Globus pallidus (tissue), 1 donor: ENCODE measurements around the gene PERCC1.

ENCODE experiments used
- DNase-seq: peaks from one replicate; pipeline ENCODE4 v3.0.0-alpha.2; 2015; ENCODE audit warnings: low spot score

The PERCC1 gene

DNA sequence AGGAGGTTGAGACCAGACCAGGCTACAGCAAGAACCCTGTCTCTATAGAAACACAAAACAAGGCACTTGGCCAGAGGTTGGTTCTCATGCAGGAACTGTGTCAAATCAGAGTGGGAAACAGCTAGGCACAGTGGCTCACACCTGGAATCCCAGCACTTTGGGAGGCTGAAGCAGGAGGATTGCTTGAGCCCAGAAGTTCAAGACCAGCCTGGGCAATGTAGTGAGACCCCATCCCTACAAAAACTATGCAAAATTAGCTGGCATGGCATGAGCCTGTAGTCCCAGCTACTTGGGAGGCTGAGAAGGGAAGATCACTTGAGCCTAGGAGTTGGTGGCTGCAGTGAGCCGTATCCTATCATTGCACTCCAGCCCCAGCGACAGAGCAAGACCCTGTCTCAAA, 18.0 kb upstream of the PERCC1 start:
- no peak for DNase-seq

DNA sequence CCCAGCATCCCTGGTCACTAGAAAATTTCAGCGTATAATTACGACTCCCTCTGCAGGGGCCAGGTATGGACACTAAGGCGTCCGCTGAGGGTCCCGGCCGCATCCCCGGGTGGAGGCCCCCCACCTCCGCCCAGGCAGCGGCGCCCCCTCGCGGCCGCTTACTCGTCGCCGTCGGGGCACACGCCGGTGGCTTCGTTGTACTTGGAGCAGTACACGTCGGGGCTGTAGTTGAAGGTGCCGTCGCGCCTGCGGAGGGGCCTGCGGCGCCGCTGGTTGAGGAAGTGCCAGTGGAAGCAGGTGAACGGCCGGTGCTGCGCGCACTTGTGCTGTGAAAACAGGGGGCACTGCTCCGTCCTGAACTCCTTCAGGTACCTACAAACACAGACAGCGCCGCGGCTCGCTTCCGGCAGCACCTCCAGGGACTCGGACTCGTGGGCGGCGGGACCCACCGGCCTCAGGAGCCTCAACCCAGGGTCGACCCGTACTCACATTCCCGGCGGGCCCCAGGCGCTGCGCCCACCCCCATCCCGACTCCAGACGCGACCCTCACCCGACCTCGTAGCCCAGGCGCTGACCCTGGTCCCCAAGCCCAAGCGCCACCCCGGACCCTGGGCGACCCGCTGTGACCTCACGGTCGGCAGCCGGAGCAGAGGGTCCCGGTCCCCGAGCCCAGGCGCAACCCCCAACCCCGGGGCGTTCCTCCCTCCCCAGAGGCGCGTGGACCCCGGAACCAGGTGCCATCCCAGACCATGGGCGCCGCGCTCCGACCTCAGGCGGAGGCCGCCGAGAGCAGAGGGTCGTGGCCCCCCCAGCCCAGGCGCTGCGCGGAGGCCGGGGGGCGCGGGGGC, 17.0 kb upstream of the PERCC1 start:
- DNase-seq: no peak

DNA sequence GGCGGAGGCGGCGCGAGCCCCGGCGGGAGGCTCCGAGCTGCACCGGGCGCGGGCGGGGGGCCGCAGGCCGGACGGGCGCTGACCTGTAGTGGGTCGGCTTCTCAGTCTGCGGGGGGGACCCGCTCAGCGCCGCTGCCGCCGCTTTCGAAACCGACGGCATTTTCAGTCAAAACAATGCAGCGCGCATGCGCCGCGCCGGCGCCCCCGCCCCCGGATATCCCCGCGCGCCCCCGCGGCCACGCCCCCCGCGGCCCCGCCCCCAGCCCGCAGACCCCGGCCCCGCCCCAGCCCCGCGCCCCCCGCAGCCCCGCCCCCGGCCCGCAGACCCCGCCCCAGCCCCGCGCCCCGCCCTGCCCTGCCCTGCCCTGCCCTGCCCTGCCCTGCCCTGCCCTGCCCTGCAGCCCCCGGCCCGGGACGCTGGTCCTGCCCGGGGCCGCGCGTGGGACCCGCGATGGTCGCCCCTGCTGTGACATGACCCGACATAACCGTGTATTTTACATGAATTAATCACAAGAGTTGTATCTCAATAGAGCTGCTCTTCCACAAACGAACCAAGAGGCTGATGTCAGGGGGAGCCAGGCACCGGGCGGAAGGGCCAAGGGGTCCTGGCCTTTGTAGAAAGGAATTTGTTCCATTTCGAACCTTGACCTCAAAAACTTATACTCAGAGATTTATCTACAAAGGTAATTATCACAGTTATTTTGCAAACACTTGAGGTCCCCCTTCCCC, 16.2 kb upstream of the PERCC1 start, which contains the start of gene UNKL:
TSS of gene UNKL (minus strand) at position 173 of the 729 bp plus-strand sequence. CDS start at position 160, 13 bp downstream.
- DNase-seq: peak; percentile 41

DNA sequence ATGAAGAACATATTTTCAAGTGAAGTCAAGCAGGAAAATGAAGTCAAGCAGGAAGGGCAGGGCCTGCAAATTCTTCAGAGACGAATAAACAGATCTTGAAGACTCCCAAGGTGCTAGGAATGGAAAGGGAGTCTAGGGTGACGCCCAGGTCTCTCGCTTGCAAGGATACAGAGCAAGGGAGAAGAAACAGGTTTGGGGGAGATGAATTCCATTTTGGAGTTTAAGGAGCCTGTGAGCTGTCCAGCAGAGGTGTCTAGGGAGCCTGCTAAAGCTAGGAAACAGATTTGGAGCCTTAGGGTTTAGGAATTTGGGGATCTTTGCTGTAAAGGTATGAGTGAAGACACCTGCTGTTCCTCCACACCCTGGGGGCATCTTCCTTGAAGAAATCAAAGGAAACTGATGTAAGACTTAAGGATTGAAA, 14.3 kb upstream of the PERCC1 start:
- DNase-seq: no peak

DNA sequence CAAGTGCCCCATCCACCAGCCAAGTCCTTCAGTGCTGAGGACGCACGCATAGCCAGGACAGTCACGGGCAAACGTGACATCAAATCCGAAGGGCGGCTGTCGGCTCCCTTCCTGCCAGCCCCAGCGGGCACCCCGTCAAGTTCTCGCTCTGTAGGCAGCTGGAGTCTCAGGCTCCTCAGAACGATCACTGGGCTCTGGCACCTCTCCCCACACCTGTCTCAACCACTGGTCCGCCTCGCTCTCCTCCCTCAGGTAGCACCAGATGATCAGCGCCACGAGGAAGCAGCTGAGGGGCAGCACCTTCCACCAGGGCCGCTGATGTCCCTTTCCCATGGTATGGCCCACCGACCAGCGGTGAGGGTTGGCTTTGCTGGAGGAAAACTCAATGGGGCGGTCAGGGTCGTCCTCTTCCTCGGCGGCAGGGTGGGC, 10.8 kb upstream of the PERCC1 start:
- no peak for DNase-seq

DNA sequence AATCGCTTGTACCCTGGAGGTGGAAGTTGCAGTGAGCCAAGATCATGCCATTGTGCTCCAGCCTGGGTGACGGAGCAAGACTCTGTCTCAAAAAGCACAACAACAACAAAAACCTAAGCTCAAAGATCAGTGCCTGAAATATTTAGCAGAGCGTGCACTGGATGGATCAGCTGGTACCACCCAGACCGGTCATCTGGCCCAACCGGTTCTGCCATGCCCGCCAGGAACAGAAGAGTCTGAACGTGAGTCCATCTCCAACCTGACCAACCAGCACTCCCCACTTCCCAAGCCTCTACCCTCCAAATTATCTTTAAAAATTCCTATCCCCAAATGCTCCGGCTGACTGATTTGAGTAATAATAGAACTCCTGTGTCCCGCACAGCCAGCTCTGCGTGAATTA, 8.8 kb upstream of the PERCC1 start:
- DNase-seq: no peak

DNA sequence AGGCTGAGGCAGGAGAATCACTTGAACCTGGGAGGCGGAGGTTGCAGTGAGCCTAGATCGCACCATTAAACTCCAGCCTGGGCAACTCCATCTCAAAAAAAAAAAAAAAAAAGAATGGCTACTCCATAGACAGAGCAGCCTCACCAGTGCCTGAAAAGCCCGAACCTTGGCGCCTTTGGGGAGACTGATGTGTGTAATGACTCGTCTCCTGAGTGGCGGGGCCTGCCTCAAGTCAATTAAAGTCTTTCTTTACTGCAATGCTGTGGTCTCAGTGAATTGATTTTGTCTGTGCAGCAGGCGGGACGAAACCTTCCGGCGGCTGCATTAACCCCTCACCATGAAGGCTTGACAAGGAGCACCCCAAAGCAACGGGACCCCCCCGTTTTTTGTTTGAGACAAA, 6.8 kb upstream of the PERCC1 start:
- DNase-seq: no peak

DNA sequence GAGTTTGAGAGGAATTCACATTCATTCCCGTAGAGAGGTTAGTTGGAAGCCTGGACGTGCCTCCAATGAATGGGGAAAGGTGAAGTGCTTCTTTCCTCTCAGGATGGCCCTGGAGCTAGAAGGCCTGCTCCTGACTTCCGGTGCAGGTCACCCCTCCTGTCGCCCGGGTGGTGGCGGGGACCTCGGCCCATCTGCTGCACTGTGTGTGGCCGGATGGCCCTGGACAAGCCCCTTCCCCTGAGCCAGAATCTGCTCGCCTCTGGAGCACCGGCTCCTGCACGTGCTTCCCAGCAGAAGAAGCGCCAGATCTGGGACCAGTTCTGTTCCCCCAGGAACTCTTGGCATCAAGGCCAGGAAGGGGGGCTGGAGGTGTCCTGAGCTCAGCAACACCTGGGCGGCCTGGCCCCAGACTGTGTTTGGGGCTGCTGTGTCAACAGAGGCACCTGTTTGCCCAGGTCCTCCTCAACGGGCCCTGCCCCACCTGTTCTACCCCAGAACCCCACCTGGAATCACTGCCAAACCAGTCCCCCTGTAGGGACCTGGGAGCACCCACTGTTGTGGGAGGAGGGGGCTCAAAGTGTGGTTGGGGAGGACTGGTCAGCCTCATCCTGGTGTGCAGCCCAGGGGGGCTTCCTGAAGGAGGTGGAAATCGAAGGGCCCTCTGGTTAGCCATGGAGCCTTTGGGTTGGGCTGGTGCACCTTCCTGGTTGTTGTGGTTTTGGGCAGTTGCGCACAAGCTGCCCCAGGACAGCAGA, 5.1 kb upstream of the PERCC1 start:
- DNase-seq: no peak

DNA sequence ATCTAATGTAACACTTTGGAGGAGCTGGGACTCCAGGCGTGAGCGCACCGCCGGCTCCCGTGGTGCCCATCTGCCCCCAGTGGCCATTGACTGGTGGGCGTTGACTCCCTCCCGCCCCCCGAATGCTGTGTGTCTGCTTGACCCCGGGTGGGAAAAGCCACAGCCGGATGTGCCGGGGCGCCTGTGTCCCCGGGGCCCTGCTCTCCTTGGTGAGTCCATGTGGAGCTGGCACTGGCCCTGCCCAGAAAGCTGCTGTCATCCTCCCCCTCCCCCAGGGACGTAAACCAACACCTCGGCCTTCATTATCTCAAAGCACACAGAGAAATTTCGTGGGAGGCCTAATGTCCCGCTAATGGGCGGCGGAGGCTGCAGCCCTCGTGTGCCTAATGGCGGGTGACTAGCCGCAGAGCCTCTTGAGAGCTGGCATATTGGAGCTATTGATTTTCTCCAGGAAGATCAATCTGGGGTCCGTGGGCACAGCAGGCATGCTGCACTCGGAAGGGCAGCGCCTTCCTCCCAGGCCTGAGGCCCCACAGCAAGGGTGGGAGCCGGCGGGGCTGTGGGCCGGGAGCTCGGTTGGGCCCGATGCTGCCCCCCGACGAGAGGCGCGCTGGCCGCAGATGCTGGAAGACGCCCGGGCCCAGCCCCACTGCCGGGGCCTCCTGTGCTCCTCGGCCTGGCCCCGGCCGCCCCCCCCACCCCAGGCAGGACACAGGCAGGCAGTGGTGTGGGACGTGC, 4.0 kb upstream of the PERCC1 start:
- no peak for DNase-seq

DNA sequence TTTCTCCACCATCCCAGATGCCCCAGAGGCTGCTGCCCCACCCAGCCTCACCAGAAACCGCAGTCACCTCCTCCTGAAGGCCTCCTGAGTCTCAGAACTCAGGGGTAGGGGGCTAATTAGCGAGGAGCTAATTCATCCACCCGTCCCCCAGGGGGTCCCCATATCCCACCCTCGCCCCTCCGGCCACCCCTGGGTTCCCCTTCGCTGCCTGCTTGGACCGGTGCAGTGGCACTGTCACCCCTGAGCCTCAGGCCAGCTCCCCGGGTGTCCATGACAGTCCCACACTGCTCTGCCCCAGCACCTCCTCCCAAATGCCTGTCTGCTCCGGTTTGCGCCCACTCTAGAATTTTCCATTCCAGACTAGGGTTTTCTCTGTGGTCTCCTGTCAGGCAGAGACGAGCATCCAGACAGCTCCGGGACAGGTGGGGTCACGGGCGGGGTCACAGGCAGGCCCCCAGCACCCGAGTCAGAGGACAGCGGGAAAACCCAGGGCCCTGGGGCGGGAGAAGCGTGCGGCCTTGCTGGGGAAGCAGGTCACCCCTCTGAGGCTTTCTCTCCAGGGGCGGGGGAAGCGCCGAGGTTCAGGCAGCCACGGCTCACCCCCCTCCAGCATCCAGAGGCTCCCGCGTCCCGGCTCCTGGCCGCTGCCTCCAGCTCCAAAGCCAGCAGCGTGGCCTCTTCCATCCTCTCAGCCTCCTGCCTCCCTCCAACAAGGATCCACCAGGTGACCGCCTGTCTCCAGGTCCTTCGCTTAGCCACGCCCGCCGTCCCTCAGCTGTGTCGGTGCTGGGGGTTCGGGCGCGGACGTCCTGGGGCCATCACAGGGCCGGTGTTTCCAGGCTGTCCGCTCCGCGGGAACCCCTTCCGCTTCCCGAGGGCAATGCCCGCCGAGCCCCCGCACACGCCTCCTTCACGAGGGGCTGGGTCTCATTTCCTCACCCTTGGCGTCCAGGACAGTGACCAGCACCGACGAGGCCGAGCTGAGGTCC, 3.1 kb upstream of the PERCC1 start:
- DNase-seq: no peak

DNA sequence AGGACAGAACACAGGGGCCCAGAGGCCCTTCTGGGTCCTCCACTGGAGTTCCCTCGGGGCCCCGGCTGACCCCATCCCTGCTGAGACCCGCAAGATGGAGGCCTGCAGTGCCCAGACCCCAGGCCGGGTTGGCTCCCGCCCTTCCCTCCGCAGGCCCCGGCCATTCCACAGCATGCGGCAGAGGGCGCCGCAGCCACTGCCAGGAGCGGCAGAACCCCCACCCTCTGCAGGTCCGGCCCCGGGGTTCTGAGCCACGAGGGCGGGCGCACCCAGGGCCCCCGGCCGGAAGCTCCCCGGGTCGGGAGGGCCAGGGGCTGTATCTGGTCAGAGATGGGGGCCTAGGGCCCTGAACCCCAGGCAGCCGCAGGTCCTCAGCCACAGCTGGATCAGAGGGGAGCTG, 2.4 kb upstream of the PERCC1 start:
- no peak for DNase-seq

DNA sequence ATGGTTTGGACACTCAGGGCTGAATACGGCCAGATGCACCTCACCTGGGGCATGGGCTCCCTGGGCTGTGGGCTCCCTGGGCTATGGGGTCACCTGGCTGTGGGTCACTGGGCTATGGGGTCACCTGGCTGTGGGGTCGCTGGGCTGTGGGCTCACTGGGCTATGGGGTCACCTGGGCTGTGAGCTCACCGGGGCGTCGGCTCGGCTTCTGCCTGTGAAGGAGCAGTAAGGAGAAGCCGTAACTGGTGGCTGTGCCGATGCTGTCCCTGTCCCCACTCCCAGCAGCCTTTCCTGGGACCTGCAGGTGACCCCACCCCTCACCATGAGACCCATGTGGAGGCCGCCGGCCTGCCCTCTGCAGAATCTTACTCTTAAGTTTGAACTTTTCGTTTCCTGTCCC, 1.9 kb upstream of the PERCC1 start:
- DNase-seq: no peak

DNA sequence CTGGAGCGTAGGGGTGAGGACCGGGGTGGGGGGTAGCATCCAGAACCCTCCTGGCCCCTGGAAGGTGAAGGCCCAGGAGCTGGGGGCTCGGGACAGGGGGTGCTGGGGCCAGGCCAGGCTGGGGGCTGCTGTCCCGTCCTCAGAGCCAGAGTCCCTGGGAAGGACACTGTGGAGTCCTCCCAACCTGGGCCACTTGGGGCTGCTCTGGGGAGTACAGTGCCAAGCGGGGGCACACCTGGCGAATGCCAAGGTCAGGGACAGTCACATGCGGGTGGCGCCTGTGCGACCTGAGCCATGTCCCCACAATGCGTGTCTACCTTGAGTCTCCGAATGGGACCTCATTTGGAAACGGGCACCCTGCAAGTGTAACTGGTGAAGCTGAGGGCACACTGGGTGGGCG, 1.2 kb upstream of the PERCC1 start:
- no peak for DNase-seq

DNA sequence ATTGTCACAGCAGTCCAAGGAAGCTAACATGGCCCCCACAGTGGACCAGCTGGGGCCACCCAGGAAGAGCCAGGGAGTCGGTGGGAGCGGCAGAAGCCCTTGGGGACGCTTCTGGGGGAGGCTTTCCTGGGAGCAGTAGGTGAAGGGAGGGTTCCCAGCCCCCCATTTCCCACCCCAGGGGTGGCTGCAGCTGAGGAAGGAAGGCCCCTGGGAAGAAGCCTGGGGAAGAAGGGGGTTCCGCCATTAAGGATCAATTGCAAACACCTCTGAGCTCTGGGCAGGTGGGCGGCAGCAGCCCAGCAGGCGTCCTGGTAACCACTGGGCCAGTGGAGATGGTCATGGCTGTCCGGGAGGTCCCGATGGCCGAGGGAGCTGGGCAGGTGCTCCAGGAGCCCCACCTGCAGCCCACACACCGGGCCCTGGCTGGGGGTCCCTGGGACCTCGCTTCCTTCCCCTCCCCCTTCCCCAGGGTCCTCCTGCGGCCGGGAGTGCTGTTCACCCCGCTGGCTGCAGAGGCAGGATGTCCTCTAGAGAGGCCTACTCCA, 592 bp upstream of the PERCC1 start:
- no peak for DNase-seq

DNA sequence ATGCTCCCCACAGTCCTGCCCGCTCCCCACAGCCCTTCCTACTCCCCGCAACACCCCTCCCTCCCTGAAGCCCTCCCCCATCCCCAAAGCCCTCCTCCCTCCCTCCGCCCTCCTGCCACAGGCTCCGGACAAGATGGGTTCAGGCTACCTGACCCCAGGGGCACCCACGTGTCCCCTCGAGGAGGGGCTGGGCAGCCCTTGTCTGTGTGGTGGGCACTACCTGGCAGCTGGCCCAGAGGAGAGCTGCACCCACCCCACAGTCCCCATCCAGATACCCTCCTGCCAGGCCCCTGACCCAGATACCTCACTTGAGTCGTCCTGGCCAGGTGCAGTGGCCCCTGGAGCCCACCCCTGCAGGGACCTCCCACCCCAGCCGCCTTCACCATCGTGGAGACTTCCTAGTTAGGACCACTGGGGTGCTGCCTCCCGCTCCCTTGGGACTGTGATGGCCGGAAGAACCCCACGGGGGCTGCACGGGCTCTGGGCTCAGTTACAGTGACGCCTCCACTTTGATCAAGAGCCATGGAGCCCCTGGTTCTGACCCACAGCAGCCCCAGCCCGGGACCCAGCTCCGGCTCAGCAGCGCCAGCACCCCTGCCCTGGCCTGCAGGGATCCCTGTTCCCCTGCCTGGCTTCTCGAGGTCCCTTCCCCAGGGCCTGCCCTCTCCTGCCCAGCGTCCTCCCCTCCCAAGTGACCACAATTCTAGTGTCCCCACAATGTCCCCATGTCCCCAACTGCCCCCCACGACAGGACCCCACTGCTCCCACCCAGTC, 806 bp downstream of the PERCC1 start:
- no peak for DNase-seq

DNA sequence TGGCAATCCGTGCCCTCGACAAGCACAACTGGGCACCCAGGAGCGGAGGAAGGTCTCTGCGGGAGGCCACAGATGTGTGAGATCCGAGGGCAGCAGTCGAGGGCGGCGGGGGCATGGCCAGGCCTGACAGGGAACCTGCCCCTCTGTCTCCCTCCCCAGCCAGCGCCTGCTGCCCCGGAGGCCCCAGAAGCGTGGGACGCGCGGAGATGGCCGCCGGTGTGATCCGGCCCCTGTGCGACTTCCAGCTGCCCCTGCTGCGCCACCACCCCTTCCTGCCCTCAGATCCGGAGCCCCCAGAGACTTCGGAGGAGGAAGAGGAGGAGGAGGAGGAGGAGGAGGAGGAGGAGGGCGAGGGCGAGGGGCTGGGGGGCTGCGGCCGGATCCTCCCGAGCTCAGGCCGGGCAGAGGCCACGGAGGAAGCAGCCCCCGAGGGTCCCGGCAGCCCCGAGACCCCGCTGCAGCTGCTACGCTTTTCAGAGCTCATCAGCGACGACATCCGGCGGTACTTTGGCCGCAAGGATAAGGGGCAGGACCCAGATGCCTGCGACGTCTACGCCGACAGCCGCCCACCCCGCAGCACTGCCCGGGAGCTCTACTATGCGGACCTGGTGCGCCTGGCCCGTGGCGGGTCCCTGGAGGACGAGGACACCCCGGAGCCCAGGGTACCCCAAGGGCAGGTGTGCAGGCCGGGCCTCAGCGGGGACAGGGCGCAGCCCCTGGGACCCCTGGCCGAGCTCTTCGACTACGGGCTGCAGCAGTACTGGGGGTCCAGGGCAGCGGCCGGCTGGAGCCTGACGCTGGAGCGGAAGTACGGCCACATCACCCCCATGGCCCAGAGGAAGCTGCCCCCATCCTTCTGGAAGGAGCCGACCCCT, 1.7 kb downstream of the PERCC1 start:
- DNase-seq: no peak

DNA sequence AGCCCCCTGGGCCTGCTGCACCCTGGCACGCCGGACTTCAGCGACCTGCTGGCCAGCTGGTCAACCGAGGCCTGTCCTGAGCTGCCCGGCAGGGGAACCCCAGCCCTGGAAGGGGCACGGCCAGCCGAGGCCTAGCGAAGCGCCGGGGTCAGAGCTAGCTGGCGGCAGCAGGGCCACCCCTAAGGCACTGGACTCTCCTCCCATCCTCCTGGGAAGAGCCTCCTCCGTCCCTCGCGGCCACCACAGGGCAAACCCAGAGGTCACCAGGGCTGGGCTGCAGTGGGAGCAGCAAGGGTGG, 2.3 kb downstream of the PERCC1 start:
- DNase-seq: no peak

DNA sequence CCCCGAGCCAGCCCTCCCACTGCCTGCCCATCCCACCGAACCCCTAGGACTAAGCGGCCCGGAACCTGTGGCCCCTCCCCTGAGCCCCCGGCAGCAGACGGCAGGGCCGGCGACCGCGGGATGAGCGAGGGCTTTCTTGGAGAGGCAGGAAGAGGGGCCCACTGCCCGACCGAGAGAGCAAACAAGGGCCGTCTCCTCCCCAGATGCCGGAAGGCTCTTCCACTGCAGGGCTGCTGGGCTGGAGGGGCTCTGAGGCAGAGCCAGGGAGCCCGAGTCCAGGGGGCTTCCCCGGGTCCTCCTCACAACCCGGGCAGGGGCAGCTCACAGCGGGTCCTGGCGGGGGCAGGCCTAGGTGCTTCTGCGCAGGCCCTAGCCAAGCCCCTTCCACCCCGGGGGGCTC, 2.9 kb downstream of the PERCC1 start:
- no peak for DNase-seq
